ENCODE measurements around the gene TFEB.

TFEB gene

GRCh38 chr6:41763470-41763869 is 28.1 kb upstream of the TFEB start:
- no peak for DNase-seq

DNA sequence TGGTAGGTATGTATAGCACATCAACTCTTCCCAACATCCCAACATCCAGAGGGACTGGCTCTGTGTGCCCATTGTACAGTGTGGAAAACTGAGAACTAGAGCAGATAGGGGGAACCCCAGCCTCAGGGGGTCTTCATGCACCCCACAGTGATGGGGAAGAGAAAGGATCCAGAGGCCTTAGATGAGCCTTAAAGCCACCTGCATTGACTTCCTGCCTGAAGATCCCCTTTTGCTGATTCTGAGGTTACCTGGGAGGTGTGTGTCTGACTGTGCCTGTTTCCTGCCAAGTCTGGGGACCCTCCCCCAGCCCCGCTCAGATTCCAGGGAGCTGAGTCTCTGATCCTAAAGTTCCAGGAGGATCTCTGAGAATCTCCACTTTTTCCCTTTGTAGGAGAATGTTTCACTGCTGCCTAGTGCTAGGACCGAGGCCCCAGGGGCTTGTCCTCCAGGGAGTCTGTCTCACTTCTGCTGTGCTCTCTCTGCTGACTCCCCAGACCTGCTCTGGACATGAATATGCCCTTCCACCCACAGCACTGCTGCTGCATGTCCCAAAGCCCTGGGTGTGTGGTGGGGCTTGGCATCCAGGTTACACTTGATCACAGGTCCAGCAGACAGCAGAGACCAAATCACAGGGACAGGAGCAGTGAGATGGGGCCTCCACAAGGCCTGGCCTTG is 24.6 kb upstream of the TFEB start:
- no peak for DNase-seq

DNA sequence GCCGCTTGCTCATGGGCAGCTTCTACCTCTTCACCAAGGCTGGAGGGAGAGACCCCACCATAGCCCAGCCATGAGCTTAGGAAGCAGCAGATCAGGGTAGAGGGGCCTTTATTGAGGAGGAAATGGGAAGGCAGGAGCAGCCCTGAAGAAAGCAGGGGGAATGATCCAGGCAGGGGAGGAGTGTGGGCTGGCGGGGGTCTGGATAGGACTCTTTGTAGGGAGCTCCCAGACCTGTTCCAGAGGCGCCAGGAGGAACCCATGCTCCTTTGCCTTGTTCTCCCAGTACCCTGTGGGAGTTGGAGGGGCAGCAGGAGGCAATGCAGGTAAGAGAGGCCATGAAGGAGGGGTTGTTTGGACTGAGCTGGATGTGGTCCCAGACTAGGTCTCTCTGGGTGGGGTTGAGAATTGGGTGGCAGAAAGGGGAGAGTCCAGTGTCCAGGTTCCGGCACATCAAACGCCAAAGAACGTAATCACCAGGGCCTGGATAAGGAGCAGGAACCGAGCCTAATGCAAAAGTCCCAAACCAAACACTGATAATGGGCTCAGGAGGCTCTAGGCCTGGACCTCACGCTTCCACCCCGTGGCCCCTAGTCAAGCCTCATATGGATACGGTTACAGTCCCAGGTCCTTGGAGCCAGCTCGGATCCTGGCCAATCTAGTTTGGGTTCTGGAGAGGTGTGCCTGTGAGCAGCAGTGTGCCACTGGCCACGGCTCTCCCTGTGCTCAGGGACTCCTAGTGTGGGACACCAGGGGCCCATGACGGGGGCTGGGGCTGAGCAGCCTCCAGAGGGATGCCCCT is 23.9 kb upstream of the TFEB start:
- DNase-seq: no peak

GRCh38 chr6:41758641-41759035 is 23.2 kb upstream of the TFEB start:
- no peak for DNase-seq

DNA sequence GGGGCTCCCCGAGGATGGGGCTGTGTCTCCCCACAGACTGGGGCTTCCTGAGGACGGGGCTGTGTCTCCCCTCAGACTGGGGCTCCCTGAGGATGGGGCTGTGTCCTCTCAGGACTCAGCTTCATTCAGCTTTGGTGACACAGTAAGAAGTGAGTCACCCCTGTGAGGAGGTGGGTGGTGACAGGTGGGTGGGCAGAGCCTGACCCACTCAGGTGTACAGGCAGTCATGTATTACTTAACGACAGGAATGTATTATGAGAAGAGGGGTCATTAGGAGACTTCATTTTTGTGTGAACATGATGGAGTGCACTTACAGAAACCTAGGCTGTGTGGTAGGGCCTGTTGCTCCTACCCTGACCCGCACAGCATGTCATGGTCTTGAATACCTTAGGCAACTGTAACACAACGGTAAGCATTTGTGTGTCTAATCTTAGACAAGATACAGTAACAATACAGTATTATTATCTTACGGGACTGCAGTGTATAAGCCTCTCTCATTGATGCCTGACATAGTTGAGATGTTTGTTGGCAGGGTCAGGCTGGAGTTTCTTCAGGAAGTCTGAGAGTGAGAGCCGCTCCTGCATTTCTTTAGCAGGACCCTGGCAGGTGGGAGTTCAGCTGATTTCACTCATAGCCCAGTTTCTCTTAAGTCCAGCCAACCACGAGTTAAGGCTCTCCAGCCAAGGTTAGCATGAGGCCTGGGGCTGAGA is 22.7 kb upstream of the TFEB start:
- no peak for DNase-seq

DNA sequence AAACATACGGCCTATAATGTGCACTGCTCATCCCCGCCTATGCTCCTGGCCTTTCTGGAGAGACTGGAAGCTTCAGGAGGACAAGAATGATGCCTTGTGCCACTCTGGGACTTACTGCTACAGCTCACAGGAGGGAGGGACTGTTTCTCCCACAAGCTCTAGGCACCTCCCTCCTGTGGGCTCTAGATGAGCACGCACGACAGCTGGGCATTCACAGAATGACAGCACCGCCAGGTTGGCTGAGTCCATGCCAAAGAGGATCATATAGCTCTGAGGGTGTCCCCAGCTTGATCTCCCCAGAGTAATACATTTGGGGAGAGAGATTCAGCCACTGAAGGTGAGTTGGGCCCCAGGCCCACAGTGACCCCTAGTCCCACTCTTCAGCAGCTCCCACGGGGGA is 21.9 kb upstream of the TFEB start:
- no peak for DNase-seq

DNA sequence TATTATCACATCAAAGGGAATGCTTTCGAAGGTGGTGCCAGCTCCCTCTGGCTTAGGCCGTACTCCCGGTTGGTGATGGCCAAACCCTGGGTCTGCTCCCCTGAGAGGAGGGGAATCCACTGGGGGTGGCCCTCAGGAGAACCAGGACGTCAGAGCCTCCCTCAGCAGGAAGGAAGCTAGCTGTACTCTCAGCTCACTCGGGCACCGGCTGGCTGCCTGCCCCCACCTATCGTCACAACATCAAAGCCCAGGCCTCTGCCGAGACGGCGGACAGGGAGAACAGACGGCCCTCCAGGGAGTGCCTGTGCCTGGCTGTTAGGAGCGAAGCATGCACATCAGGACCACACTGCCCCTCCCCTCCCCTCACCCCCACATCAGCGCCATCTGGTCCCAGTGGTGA is 20.9 kb upstream of the TFEB start:
- no peak for DNase-seq

- DNase-seq: no peak
Observed at GRCh38 chr6:41755895-41756294, 20.5 kb upstream of the TFEB start.

DNA sequence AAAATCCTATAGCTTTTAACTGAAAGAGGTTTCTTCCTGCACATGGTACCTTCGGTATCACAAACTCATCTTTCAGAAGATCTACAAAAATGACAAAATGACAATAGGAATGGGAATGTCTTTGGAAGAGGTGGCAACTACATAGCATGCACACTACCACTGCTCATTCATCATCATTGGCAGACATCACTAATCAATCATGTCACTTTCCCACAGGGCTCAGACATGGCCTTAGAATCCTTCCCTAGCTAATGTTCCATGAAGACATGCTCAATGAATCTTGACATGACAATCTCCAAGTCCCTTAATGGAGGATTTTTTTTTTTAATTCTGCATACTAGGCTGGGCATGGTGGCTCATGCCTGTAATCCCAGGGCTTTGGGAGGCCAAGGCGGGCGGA is 15.0 kb upstream of the TFEB start:
- DNase-seq: no peak

DNA sequence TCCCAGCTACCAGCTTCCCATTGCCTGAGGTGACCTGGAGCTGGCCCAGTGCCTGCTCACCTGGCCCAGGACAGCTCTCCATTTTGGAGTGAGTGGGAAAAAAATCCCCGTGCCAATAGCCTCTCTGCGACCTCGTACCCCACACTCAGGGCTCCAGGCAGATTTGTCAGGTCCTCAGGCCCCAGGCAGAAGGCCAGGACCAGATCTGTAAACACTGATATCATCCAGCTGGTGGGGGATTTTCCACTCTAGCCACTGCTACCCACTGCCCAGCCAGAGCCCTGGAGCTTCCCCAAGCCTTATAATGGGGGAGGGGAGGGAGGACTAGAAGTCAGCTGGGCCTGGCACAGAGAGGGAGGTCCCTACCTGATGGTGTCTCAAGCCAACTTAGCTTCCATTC is 13.1 kb upstream of the TFEB start:
- no peak for DNase-seq

GRCh38 chr6:41748102-41748477 is 12.7 kb upstream of the TFEB start:
- no peak for DNase-seq

GRCh38 chr6:41747256-41748101 is 12.1 kb upstream of the TFEB start, which contains the start of gene PGC:
Gene PGC, minus strand, starts transcription at chr6:41747397. Its CDS starts 63 bp downstream, at chr6:41747334.
- no peak for DNase-seq

GRCh38 chr6:41746107-41746506 is 10.7 kb upstream of the TFEB start:
- DNase-seq: no peak

GRCh38 chr6:41744236-41744787 is 8.9 kb upstream of the TFEB start:
- DNase-seq: no peak

GRCh38 chr6:41743406-41744235 is 8.2 kb upstream of the TFEB start:
- no peak for DNase-seq

DNA sequence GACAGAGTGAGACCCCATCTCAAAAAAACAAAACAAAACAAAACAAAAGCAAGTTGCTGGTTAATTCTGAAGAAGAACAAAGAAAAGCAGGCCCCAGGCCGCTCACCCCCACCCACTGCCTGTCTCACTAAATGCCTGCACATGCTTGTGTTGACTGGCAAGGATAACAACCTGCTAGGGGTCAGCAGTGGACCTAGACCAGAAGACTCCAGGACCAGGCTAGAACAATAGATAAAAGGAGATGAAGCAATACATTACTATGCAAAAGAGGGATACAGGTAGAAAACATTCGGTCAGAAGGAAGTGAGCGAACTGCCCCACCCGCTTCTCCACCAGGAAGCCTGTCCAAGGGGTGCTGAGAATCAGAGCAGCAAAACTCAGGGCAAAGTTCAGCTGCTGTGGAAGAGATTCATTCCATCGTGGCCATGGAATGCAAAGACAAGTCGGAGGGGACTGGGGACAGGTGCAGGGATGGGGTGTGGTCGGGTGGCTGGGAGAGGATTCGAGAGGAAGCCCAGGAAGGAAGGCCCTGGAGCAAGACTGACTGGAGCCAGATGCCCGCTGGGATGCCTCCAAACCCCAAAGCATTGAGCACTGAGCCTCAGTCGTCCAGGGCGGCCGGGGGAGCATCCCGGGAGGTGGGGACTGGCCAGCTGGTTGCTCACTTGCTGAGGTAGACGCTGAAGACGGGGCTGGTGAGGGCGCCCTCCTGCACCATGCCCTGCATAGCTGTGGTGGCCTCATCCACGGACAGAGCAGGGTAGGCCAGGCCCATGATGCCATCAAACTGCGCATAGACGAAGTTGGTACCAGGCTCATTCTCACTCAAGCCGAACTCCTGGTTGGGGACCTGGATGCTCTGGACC is 6.5 kb upstream of the TFEB start:
- DNase-seq: no peak

DNA sequence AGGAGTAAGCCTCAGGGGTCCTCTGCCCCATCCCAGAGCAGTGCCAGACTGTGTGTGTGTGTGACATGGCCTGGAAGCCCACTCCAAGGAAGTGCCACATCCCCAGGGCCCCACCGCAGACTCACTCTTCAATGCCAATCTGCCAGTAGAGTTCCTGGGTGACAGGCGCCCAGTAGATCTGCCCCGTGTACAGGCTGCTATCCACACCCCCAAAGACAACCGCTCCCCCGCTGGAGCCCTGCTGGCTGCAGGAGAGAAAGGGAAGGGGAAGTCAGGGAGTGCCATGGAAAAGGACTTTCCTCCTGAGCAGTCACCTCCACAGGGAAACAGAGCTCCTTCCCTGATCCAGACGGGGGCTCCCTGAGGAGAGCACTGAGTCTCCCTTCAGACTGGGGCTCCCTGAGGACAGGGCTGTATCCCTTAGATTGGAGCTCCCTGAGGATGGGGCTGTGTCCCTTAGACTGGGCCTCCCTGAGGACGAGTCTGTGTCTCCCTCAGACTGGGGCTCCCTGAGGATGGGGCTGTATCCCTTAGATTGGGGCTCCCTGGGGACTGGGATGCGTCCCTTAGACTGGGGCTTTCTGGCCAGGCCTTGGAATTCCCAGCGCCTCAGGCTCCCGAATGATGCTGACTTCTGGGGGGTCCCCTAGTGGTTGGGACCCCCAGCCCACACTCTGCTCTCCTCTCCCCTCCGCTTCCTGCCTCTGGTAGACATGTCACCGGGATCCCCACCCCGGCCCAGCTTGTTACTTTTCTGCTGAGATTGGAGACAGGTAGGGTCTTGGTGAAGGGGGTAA is 5.2 kb upstream of the TFEB start:
- no peak for DNase-seq

DNA sequence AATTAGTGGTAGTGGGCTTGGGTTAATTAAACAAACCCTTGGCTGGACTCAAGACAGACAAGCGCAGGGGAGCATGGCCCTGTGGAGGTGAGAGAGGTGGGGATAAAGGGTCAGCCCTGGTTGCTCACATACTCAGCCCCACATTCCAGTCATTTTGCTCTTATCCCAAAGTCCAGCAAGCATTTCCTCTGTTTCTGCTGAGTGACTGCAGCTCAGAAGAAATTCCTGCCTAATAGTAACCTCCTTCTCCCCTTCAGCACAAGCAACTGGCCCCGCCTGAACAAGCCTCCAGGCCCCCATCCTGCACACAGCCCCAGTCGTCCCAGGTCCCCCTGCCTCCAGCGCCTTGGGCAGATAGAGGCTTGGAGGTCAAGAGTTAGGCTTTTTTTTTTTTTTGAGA is 3.6 kb upstream of the TFEB start:
- no peak for DNase-seq

GRCh38 chr6:41737591-41738130 is 2.3 kb upstream of the TFEB start:
- no peak for DNase-seq
